ENCODE results near the gene CASKIN1.

DNA sequence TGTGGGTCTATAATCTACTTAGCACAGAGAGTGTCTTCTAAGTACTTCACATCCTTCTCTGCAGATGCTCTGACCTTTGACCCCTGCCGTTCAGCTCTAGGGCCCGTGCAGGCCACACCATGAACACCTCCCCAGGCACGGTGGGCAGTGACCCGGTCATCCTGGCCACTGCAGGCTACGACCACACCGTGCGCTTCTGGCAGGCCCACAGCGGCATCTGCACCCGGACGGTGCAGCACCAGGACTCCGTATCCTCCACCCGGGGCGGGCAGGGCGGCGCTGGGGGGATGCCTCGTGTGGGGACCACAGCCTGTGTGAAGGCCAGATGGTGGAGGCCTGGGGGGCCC lies 9.5 kb upstream of the CASKIN1 start:
- TF ChIP-seq, protein P1, sequence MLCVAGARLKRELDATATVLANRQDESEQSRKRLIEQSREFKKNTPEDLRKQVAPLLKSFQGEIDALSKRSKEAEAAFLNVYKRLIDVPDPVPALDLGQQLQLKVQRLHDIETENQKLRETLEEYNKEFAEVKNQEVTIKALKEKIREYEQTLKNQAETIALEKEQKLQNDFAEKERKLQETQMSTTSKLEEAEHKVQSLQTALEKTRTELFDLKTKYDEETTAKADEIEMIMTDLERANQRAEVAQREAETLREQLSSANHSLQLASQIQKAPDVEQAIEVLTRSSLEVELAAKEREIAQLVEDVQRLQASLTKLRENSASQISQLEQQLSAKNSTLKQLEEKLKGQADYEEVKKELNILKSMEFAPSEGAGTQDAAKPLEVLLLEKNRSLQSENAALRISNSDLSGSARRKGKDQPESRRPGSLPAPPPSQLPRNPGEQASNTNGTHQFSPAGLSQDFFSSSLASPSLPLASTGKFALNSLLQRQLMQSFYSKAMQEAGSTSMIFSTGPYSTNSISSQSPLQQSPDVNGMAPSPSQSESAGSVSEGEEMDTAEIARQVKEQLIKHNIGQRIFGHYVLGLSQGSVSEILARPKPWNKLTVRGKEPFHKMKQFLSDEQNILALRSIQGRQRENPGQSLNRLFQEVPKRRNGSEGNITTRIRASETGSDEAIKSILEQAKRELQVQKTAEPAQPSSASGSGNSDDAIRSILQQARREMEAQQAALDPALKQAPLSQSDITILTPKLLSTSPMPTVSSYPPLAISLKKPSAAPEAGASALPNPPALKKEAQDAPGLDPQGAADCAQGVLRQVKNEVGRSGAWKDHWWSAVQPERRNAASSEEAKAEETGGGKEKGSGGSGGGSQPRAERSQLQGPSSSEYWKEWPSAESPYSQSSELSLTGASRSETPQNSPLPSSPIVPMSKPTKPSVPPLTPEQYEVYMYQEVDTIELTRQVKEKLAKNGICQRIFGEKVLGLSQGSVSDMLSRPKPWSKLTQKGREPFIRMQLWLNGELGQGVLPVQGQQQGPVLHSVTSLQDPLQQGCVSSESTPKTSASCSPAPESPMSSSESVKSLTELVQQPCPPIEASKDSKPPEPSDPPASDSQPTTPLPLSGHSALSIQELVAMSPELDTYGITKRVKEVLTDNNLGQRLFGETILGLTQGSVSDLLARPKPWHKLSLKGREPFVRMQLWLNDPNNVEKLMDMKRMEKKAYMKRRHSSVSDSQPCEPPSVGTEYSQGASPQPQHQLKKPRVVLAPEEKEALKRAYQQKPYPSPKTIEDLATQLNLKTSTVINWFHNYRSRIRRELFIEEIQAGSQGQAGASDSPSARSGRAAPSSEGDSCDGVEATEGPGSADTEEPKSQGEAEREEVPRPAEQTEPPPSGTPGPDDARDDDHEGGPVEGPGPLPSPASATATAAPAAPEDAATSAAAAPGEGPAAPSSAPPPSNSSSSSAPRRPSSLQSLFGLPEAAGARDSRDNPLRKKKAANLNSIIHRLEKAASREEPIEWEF (IDR thresholded peaks at IDR 0.05; ENCODE audit: insufficient replicate concordance, low read depth, low read length): no peak
- TF ChIP-seq CREB1 (IDR thresholded peaks at IDR 0.05; ENCODE audit: low read depth): no peak
- TF ChIP-seq EZH2 (IDR thresholded peaks at IDR 0.05; ENCODE audit: borderline replicate concordance, control insufficient read depth, low read depth, low read length): no peak
- TF ChIP-seq, protein P2, sequence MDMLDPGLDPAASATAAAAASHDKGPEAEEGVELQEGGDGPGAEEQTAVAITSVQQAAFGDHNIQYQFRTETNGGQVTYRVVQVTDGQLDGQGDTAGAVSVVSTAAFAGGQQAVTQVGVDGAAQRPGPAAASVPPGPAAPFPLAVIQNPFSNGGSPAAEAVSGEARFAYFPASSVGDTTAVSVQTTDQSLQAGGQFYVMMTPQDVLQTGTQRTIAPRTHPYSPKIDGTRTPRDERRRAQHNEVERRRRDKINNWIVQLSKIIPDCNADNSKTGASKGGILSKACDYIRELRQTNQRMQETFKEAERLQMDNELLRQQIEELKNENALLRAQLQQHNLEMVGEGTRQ (IDR thresholded peaks at IDR 0.05; ENCODE audit: borderline replicate concordance, low read depth, low read length): no peak
- TF ChIP-seq, protein P3, sequence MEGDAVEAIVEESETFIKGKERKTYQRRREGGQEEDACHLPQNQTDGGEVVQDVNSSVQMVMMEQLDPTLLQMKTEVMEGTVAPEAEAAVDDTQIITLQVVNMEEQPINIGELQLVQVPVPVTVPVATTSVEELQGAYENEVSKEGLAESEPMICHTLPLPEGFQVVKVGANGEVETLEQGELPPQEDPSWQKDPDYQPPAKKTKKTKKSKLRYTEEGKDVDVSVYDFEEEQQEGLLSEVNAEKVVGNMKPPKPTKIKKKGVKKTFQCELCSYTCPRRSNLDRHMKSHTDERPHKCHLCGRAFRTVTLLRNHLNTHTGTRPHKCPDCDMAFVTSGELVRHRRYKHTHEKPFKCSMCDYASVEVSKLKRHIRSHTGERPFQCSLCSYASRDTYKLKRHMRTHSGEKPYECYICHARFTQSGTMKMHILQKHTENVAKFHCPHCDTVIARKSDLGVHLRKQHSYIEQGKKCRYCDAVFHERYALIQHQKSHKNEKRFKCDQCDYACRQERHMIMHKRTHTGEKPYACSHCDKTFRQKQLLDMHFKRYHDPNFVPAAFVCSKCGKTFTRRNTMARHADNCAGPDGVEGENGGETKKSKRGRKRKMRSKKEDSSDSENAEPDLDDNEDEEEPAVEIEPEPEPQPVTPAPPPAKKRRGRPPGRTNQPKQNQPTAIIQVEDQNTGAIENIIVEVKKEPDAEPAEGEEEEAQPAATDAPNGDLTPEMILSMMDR (IDR thresholded peaks at IDR 0.05 in 2 of 3, conservative IDR thresholded peaks at IDR 0.05 in 1 of 3; ENCODE audit: control insufficient read depth in 2 of 3, extremely low read depth in 1 of 3, insufficient read depth in 1 of 3, low read depth in 3 of 3, low read length in 3 of 3): no peak
- no peak for TF ChIP-seq ZZZ3 (IDR thresholded peaks at IDR 0.05; ENCODE audit: control insufficient read depth, insufficient read length, low read depth)
- no peak for TF ChIP-seq FOXK2 (IDR thresholded peaks at IDR 0.05)
- TF ChIP-seq, protein P4, sequence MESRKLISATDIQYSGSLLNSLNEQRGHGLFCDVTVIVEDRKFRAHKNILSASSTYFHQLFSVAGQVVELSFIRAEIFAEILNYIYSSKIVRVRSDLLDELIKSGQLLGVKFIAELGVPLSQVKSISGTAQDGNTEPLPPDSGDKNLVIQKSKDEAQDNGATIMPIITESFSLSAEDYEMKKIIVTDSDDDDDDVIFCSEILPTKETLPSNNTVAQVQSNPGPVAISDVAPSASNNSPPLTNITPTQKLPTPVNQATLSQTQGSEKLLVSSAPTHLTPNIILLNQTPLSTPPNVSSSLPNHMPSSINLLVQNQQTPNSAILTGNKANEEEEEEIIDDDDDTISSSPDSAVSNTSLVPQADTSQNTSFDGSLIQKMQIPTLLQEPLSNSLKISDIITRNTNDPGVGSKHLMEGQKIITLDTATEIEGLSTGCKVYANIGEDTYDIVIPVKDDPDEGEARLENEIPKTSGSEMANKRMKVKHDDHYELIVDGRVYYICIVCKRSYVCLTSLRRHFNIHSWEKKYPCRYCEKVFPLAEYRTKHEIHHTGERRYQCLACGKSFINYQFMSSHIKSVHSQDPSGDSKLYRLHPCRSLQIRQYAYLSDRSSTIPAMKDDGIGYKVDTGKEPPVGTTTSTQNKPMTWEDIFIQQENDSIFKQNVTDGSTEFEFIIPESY (IDR thresholded peaks at IDR 0.05): no peak
